ENCODE measurements around the gene IGSF9B.

IGSF9B gene

DNA sequence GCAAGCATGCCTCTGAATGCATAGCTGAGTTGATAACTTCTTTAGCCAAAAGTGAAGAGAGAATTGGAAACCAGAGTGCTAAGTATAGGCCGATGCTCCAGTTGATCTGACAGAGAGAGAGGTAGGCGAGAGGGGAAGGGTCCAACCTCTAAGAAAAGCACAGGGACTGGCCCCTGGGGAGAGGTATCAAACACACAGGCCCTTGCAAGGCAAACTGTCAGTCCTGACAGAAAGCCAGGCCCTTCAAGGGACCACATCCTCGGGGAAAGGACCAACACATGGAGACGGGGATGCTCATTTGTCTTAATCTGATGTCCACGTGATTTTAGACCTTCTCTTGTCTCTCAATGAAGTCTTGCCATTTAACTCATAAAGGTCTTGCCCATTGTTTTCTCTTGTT lies 67.6 kb downstream of the IGSF9B start:
- in situ Hi-C loops (cut with MboI; ENCODE audit: low sequenced_read_pairs, unreplicated experiment): no loop called here
- DNase-seq (ENCODE audit: low spot score): no peak
- TF ChIP-seq, protein P1, sequence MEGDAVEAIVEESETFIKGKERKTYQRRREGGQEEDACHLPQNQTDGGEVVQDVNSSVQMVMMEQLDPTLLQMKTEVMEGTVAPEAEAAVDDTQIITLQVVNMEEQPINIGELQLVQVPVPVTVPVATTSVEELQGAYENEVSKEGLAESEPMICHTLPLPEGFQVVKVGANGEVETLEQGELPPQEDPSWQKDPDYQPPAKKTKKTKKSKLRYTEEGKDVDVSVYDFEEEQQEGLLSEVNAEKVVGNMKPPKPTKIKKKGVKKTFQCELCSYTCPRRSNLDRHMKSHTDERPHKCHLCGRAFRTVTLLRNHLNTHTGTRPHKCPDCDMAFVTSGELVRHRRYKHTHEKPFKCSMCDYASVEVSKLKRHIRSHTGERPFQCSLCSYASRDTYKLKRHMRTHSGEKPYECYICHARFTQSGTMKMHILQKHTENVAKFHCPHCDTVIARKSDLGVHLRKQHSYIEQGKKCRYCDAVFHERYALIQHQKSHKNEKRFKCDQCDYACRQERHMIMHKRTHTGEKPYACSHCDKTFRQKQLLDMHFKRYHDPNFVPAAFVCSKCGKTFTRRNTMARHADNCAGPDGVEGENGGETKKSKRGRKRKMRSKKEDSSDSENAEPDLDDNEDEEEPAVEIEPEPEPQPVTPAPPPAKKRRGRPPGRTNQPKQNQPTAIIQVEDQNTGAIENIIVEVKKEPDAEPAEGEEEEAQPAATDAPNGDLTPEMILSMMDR (IDR thresholded peaks at IDR 0.05; ENCODE audit: borderline replicate concordance, control extremely low read depth, extremely low read depth, insufficient read depth, missing control alignments): no peak

DNA sequence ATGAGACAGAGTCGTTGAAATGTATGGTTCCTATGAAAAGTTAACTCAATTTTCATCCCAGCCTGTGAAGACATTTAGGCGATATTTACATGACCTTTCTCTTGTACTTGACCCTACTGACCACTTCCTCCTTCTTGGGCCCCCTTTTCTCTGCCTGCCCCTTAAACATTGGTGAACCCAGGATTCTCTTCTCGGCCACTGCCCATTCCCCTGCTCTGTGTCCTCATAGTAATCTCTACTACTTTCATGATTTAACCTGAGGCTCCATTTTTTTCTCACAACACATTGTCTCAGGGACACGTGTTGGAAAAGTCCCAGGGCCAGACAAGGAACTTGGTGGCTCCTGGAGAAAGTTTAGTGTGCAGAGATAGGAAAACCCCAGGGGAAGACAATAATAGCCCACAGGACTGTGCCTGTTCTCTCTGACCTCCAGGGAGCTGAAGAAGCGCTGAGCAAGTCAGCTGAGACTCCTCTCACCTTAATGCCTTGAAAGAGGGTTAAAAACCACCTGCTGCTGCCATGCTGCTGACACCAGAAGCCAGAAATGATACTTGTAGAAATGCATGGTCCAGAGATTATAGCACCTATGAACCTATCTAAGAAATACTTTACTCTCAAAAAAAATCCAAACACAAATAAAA lies 69.0 kb downstream of the IGSF9B start:
- in situ Hi-C loops (cut with MboI; ENCODE audit: low sequenced_read_pairs, unreplicated experiment): no loop called here
- TF ChIP-seq, protein P1 (IDR thresholded peaks at IDR 0.05; ENCODE audit: borderline replicate concordance, control extremely low read depth, extremely low read depth, insufficient read depth, missing control alignments): no peak
- DNase-seq (ENCODE audit: low spot score): peak; percentile 2

DNA sequence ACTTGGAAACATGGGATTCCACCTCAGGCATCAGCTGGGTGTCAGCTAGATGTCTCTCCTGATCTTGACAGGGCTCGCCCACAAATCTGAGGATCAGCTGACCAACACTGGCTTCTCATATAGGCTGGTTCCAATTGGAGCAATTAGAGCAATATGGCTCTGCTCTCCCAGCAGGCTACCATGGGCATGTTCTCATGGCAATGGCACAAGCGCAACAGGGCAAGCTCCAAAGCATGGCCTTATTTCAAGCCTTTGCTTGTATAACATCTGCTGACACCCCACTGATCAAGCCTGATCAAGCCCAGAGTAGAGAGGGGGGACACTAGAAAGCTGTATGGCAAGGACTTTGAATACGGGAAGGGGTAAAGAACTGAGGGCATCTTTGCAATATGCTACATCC lies 70.7 kb downstream of the IGSF9B start:
- TF ChIP-seq, protein P1 (IDR thresholded peaks at IDR 0.05; ENCODE audit: borderline replicate concordance, control extremely low read depth, extremely low read depth, insufficient read depth, missing control alignments): no peak

DNA sequence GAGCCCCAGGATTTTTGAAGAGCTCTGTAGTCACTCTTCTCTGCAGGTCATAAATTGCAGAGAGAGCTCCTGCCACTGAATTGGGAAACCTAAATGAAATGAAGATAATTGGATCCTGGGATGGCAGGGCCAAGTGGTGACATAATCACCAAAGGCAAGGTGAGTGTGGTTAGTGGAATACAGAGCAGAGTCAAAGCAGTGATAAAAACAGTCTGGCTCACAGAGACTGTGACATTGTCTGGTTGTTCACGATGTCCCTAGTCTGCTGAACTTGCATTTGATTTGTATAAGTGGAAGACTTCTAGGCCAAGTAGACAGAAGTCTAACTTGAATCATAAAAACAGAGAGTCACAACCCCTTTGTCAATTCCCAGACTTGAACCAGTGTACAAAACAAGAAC lies 84.6 kb downstream of the IGSF9B start:
- in situ Hi-C loops (cut with MboI; ENCODE audit: low sequenced_read_pairs, unreplicated experiment): no loop called here
- TF ChIP-seq, protein P1 (IDR thresholded peaks at IDR 0.05; ENCODE audit: borderline replicate concordance, control extremely low read depth, extremely low read depth, insufficient read depth, missing control alignments): no peak

More for the DNA sequence above, 70.7 kb downstream of the IGSF9B start:
- in situ Hi-C loops (cut with MboI; ENCODE audit: low sequenced_read_pairs, unreplicated experiment): no loop called here
- no peak for DNase-seq (ENCODE audit: low spot score)

DNA sequence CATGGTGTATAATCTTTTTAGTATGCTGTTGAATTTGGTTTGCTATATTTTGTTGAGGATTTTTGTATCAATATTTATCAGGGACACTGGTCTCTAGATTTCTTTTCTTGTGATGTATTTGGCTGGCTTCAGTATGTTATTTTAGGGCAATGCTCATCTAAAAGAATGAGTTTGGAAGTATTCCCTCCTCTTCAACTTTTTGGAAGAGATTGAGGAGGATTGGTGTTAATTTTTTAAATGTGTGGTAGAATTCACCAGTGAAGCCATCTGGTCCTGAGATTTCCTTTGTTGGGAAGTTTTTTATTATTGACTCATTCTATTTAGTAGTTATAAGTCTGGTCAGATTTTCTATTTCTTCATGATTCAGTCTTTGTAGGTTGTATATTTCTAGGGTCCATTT lies 89.3 kb downstream of the IGSF9B start:
- in situ Hi-C loops (cut with MboI; ENCODE audit: low sequenced_read_pairs, unreplicated experiment): no loop called here
- TF ChIP-seq, protein P1 (IDR thresholded peaks at IDR 0.05; ENCODE audit: borderline replicate concordance, control extremely low read depth, extremely low read depth, insufficient read depth, missing control alignments): no peak

More for the DNA sequence above, 84.6 kb downstream of the IGSF9B start:
- DNase-seq (ENCODE audit: low spot score): no peak

DNA sequence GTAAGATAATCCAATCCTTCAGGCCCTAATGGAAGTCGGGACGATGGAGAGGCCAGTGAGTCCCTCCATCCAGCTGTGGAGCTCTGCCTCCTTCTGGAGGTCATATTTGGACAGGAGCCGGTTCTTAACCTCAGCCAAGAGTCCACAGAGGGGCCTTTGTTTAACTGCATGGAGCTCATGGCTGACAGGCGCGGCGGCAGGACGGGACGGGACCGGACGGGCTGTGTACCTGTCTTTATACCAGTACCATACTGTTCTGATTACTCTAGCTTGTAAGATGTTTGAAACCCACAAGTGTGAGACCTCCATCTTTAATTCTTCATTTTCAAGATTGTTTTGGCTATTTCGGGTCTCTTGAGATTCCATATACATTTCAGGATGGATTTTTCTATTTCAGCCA lies 91.3 kb downstream of the IGSF9B start:
- in situ Hi-C loops (cut with MboI; ENCODE audit: low sequenced_read_pairs, unreplicated experiment): no loop called here
- DNase-seq (ENCODE audit: low spot score): no peak
- TF ChIP-seq, protein P1 (IDR thresholded peaks at IDR 0.05; ENCODE audit: borderline replicate concordance, control extremely low read depth, extremely low read depth, insufficient read depth, missing control alignments): no peak

More for the DNA sequence above, 89.3 kb downstream of the IGSF9B start:
- no peak for DNase-seq (ENCODE audit: low spot score)

Data from GM13976 (cell line).